K562 (cell line): Measurements from ENCODE around the gene KMT2A. TPM values are rescaled to one million over a fixed set of nuclear protein-coding genes. Genes with fewer than 3 reads are reported as not detected.

Source experiments
- ATAC-seq: fragments of 200-7000 bp; cut with Tn5 transposase; 3 replicates; pipeline ENCODE4 v1.9.1; 2020; ENCODE audit warnings: moderate library complexity
- BruUV-seq: library from RNA; stranded (reverse); fragments of 400-500 nt; replicated peaks from 2 replicates; lab custom pipeline; 2021; lab: Mats Ljungman, UMichigan
- CTCF ChIA-PET: fragments of 300-600 bp; formaldehyde crosslinking; extraction: SDS; loops from one replicate; lab custom pipeline; 2021; ENCODE audit warnings: low intra/inter-chr PET ratio; lab: Yijun Ruan, JAX
- POLR2A ChIA-PET: fragments of 300-600, 350-650 bp; sonication (Branson Sonifier 250); formaldehyde crosslinking; extraction: SDS; loops from one replicate; lab custom pipeline; 2021; ENCODE audit warnings: antibody characterized with exemption, inconsistent platforms; lab: Yijun Ruan, JAX
- DNase-seq, 4 experiments: peaks; one replicate each; pipeline versions ENCODE4 v3.0.0 to v3.0.0-alpha.2; 2011 to 2018; ENCODE audit warnings: low spot score in 3 of 4, mixed read lengths in 3 of 4; ENCODE audit errors: extremely low read depth in 1 of 4
- FAIRE-seq: peaks from 2 replicates; lab custom pipeline; 2011; peaks lifted over from hg19 to GRCh38; lab: Jason Lieb, UNC
- H2AFZ ChIP-seq: 2 replicates; pipeline ENCODE4 v1.6.0; 2011; ENCODE audit warnings: low read depth, low read length, control low read depth, inconsistent platforms
- H3K27ac ChIP-seq: fragments of 200-600 bp; 3 replicates; pipeline ENCODE4 v1.8.0; 2011; ENCODE audit warnings: low read depth, mild to moderate bottlenecking, control low read depth, inconsistent platforms, low read length, moderate library complexity, mixed read lengths; ENCODE audit errors: extremely low read depth
- H3K27me3 ChIP-seq, 2 experiments: fragments of 300-600 bp in 1 of 2; 2 replicates in 1 of 2; 3 replicates in 1 of 2; pipeline versions ENCODE4 v1.6.0 to v1.8.0; 2011; ENCODE audit warnings: inconsistent platforms in 2 of 2, low read length in 2 of 2, mild to moderate bottlenecking in 1 of 2, mixed read lengths in 1 of 2, moderate library complexity in 1 of 2; ENCODE audit not compliant: control insufficient read depth in 2 of 2, insufficient read depth in 2 of 2
- H3K36me3 ChIP-seq: fragments of 300-600 bp; 3 replicates; pipeline ENCODE4 v1.8.0; 2011; ENCODE audit warnings: mild to moderate bottlenecking, low read length, inconsistent platforms; ENCODE audit not compliant: control insufficient read depth, insufficient read depth
- H3K4me1 ChIP-seq, 2 experiments: fragments of 200-600 bp in 1 of 2; replicated peaks in 1 of 2; 2 replicates in 1 of 2; 3 replicates in 1 of 2; pipeline versions ENCODE4 v1.5.1 to v1.8.0; 2011; ENCODE audit warnings: inconsistent platforms in 2 of 2, low read length in 2 of 2, mild to moderate bottlenecking in 1 of 2, mixed read lengths in 1 of 2, moderate library complexity in 1 of 2; ENCODE audit not compliant: control insufficient read depth in 2 of 2, insufficient read depth in 2 of 2
- H3K4me2 ChIP-seq: 2 replicates; pipeline ENCODE4 v1.6.1; 2011; ENCODE audit warnings: low read length, control low read depth, inconsistent platforms, mixed read lengths; ENCODE audit not compliant: insufficient read depth
- H3K4me3 ChIP-seq: fragments of 200-600 bp; sonication (generic), shearing (Covaris generic); 2 replicates; pipeline ENCODE4 v1.5.1; 2016; ENCODE audit warnings: control low read depth, inconsistent platforms
- H3K79me2 ChIP-seq: fragments of 200-600 bp; 3 replicates; pipeline ENCODE4 v1.8.0; 2011; ENCODE audit warnings: low read length, inconsistent platforms; ENCODE audit not compliant: control insufficient read depth, insufficient read depth
- H3K9ac ChIP-seq, 2 experiments: 2 replicates each; pipeline versions ENCODE4 v1.6.0 to v1.6.1; 2011; ENCODE audit warnings: low read depth in 2 of 2, low read length in 2 of 2, control low read depth in 1 of 2, inconsistent platforms in 1 of 2, mild to moderate bottlenecking in 1 of 2, mixed read lengths in 1 of 2; ENCODE audit not compliant: insufficient read depth in 1 of 2
- H3K9me1 ChIP-seq: one replicate; pipeline ENCODE4 v1.6.0; 2011; ENCODE audit warnings: inconsistent platforms, mild to moderate bottlenecking, low read length, moderate library complexity; ENCODE audit not compliant: control insufficient read depth, insufficient read depth
- H3K9me3 ChIP-seq: replicated peaks from 2 replicates; pipeline ENCODE4 v1.5.1; 2011; ENCODE audit warnings: low read depth, low read length, inconsistent platforms; ENCODE audit not compliant: control insufficient read depth, insufficient read depth
- H4K20me1 ChIP-seq: replicated peaks from 2 replicates; pipeline ENCODE4 v1.6.1; 2011; ENCODE audit warnings: low read length, inconsistent platforms, mixed read lengths; ENCODE audit not compliant: control insufficient read depth, insufficient read depth
- C11orf30 ChIP-seq: fragments of 450-650 bp; IDR thresholded peaks from 2 replicates; pipeline ENCODE4 v1.6.1; 2016; ENCODE audit warnings: low read depth, mild to moderate bottlenecking
- ZNF431 ChIP-seq: sonication (generic); formaldehyde crosslinking; IDR thresholded peaks from 2 replicates; pipeline ENCODE4 v1.8.0; 2022; ENCODE audit warnings: mild to moderate bottlenecking, missing genetic modification reagents
- WGBS: fragments of 100-300 bp; shearing (Covaris generic); methylation state at CpG from one replicate; pipeline ENCODE4 v1.1.6; 2016; ENCODE audit warnings: low coverage, mixed read lengths; ENCODE audit not compliant: insufficient coverage; ENCODE audit errors: missing lambda C conversion rate; 5-methylcytosine and 5-hydroxymethylcytosine counted together
- in situ Hi-C: fragments of 300-500 bp; cut with MboI; formaldehyde crosslinking; loops from 4 replicates; pipeline ENCODE4 v1.15.0; 2018; ENCODE audit warnings: inconsistent platforms, mixed read lengths
- intact Hi-C: fragments of 100-400 bp; cut with micrococcal nuclease; formaldehyde crosslinking; loops from 2 replicates; pipeline ENCODE4 v1.14.2; 2022
- polyA plus RNA-seq, 8 experiments: library from polyadenylated mRNA; depleted of rRNA in 4 of 8; stranded (reverse) in 5 of 8; unstranded in 3 of 8; fragments of >200 nt; fragmentation: Nextera tagmentation in 2 of 8; fragmentation: Illumina TruSeq in 1 of 8; extraction: Ambion mirVana in 2 of 8; extraction: Trizol in 1 of 8; gene quantifications; 2 replicates each; pipeline versions ENCODE4 v1.2.1 to v1.2.3, GENCODE V29; 2011 to 2014; ENCODE audit warnings: inconsistent platforms in 1 of 8, missing spikeins in 1 of 8
- total RNA-seq, 7 experiments: library from RNA; depleted of rRNA in 6 of 7; stranded (reverse); fragments of >200 nt in 6 of 7; fragmentation: Illumina TruSeq in 2 of 7; extraction: Trizol in 2 of 7; gene quantifications; 2 replicates each; pipeline versions ENCODE4 v1.2.1 to v1.2.3, GENCODE V29; 2011 to 2021; ENCODE audit warnings: low replicate concordance in 1 of 7
- TF ChIP-seq, protein P1 (sequence below), 2 experiments: fragments of 450-650 bp in 1 of 2; sonication (generic) in 1 of 2; formaldehyde crosslinking; conservative IDR thresholded peaks; 2 replicates each; pipeline versions ENCODE4 v1.4.0 to v1.8.1; 2020 to 2022; ENCODE audit warnings: mild to moderate bottlenecking in 1 of 2, missing genetic modification reagents in 1 of 2
- TF ChIP-seq, protein P2 (sequence below): fragments of 250-450 bp; sonication (Bioruptor Pico); IDR thresholded peaks from 2 replicates; pipeline ENCODE4 v1.8.0; 2021; ENCODE audit warnings: mild to moderate bottlenecking, moderate library complexity

The KMT2A gene
- total and polyA plus RNA-seq, 9 of the 15 experiments (the other 6 are each of a cell fraction or from before 2014, with no cell fraction given), result 9.6 to 59.9 (median 32.6) TPM

DNA sequence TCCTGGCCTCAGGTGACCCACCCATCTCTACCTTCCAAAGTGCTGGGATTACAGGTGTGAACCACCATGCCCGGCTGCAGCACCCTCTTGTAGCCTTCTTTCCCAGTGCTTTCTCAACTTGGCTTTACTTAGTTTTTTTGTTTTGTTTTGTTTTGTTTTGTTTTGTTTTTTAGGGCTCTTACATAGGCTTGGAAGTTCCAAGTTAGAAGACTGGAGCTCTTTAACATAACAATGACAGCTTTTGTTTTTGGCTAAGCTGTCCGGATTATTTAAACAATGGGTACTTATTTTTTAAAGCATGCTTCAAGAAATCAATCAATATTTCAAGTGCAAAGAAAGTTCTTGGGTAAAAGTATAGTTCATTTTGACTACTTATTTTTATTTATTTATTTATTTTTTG is 25.9 kb downstream of the KMT2A start:
- ATAC-seq (no peak), DNase-seq (no peak), FAIRE-seq (no peak)
- POLR2A ChIA-PET, result interaction anchor here (1.8 kb wide), 1 partner anchor 10 kb away, joined by 9 read pairs; no protein-coding TSS in a partner anchor
- intact Hi-C loops, result no loop called here
- Histone ChIP-seq H3K27me3 (no peaks in the 10 kb centered on the region), H3K4me1 (no peaks in the 10 kb centered on the region; a peak in 1 of 5 replicates), H2AFZ (no peak overlapping the region), H3K9ac (no peak overlapping the region), H3K9me1 (no peaks in the 10 kb centered on the region), H3K36me3 (peaks cover 21% of the 10 kb centered on the region; the same call in 2 of the 3 replicates), H3K4me3 (no peak overlapping the region), H3K79me2 (peaks cover 75% of the 10 kb centered on the region), H4K20me1 (no peaks in the 10 kb centered on the region; the same call in 1 of the 2 replicates), H3K4me2 (no peak overlapping the region), H3K27ac (no peak overlapping the region), H3K9me3 (no peaks in the 10 kb centered on the region)
- in situ Hi-C loops, result no loop called here
- CTCF ChIA-PET, result no interaction called here
- BruUV-seq, result no TSS peak
- 94% methylated on average over 2 of the region's 2 CpGs for WGBS
- TF ChIP-seq ZNF431 (CRISPR knock-in tag) (no peak), C11orf30 (no peak)
- TF ChIP-seq, protein P1, sequence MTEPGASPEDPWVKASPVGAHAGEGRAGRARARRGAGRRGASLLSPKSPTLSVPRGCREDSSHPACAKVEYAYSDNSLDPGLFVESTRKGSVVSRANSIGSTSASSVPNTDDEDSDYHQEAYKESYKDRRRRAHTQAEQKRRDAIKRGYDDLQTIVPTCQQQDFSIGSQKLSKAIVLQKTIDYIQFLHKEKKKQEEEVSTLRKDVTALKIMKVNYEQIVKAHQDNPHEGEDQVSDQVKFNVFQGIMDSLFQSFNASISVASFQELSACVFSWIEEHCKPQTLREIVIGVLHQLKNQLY (CRISPR knock-in tag; conservative IDR thresholded peaks at IDR 0.05), result no peak
- TF ChIP-seq, protein P2, sequence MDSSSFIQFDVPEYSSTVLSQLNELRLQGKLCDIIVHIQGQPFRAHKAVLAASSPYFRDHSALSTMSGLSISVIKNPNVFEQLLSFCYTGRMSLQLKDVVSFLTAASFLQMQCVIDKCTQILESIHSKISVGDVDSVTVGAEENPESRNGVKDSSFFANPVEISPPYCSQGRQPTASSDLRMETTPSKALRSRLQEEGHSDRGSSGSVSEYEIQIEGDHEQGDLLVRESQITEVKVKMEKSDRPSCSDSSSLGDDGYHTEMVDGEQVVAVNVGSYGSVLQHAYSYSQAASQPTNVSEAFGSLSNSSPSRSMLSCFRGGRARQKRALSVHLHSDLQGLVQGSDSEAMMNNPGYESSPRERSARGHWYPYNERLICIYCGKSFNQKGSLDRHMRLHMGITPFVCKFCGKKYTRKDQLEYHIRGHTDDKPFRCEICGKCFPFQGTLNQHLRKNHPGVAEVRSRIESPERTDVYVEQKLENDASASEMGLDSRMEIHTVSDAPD (CRISPR knock-in tag), result no peak
